PFSK-1 (cell line): Measurements from ENCODE around the gene TRMT1.

Experiments used
- FOXP2 ChIP-seq: optimal IDR thresholded peaks from 2 replicates; pipeline ENCODE3; 2011; ENCODE audit warnings: borderline replicate concordance, control low read depth, inconsistent platforms; ENCODE audit not compliant: insufficient read depth; ENCODE audit errors: extremely low read length, extremely low read depth
- POLR2AphosphoS5 ChIP-seq: IDR thresholded peaks from 2 replicates; pipeline ENCODE4 v1.6.1; 2012; ENCODE audit warnings: low read depth, mild to moderate bottlenecking, control low read depth, low read length, moderate library complexity
- SIN3A ChIP-seq: IDR thresholded peaks from 2 replicates; pipeline ENCODE4 v1.6.1; 2012; ENCODE audit warnings: mild to moderate bottlenecking, low read length, moderate library complexity, borderline replicate concordance; ENCODE audit not compliant: insufficient read depth
- TAF1 ChIP-seq: IDR thresholded peaks from 2 replicates; pipeline ENCODE4 v1.6.1; 2012; ENCODE audit warnings: low read length, control low read depth, borderline replicate concordance; ENCODE audit not compliant: insufficient read depth
- TF ChIP-seq, protein P1 (sequence below), 2 experiments: IDR thresholded peaks; 2 replicates each; pipeline versions ENCODE4 v1.6.1 to v1.8.0; 2011 to 2012; ENCODE audit warnings: low read depth in 2 of 2, low read length in 2 of 2, control low read depth in 1 of 2, inconsistent platforms in 1 of 2, mild to moderate bottlenecking in 1 of 2, moderate library complexity in 1 of 2; ENCODE audit not compliant: insufficient read depth in 1 of 2

Gene TRMT1

DNA sequence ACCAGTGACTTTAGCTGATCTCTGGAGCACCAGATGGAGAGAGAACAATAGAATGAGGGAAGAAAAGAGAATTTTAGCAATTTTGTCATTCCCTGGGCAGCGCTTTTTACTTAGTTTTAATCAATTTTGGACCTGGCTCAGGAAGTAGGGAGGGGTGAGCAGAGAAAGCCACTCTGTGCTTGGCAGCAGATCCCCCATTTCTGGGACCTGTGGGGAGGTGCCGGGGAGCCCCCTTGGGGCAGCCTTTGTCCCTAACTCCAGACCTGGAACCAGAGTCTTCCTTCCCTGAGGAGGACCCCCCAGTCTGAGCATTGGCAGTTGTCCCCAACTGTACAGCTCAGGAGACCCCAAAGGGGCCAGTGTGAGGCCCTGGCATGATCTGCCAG lies 24.4 kb downstream of the TRMT1 start:
- TF ChIP-seq FOXP2 (no peak), SIN3A (no peak), POLR2AphosphoS5 (no peak), TAF1 (no peak)
- TF ChIP-seq, protein P1, sequence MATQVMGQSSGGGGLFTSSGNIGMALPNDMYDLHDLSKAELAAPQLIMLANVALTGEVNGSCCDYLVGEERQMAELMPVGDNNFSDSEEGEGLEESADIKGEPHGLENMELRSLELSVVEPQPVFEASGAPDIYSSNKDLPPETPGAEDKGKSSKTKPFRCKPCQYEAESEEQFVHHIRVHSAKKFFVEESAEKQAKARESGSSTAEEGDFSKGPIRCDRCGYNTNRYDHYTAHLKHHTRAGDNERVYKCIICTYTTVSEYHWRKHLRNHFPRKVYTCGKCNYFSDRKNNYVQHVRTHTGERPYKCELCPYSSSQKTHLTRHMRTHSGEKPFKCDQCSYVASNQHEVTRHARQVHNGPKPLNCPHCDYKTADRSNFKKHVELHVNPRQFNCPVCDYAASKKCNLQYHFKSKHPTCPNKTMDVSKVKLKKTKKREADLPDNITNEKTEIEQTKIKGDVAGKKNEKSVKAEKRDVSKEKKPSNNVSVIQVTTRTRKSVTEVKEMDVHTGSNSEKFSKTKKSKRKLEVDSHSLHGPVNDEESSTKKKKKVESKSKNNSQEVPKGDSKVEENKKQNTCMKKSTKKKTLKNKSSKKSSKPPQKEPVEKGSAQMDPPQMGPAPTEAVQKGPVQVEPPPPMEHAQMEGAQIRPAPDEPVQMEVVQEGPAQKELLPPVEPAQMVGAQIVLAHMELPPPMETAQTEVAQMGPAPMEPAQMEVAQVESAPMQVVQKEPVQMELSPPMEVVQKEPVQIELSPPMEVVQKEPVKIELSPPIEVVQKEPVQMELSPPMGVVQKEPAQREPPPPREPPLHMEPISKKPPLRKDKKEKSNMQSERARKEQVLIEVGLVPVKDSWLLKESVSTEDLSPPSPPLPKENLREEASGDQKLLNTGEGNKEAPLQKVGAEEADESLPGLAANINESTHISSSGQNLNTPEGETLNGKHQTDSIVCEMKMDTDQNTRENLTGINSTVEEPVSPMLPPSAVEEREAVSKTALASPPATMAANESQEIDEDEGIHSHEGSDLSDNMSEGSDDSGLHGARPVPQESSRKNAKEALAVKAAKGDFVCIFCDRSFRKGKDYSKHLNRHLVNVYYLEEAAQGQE (IDR thresholded peaks at IDR 0.05; ENCODE audit: insufficient read depth in 1 of 2, low read depth in 2 of 2, low read length in 2 of 2), result no peak

DNA sequence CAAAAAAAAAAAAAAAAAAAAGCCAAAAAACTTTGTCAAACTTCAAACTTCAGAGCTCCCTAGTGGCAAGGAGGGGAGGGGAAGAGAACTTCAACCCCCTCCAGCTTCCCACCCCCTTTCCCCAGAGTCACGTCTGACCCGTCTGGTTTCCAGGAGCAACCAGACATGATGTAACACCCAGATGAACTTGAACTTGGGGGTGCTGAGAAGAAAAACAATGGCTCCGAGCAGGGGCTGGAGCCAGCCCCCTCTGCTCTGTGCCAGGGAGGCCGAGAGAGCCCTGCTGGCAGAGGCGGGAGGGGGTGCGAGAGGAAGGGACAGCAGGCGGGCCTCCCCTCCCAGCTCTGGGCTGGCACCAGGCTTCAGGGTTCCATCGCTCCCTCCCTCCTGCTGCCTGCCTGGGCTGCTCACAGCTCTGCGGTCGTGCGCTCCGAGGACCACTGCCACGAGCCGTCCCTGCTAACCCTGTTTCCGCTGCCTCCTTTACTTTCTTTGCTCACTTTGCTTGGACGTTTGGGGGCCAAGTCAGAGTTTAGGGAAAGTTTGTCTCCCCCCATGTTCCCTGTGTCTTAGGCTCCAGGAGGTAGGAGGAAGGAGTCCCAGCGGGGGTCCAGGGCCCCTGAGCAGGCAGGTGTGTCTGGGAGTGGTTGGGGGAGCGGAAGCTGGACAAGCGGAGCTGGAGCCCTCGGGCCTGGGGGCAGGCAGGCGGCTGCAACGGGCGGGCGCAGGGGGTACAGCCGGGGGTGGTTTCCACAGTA lies 25.0 kb downstream of the TRMT1 start:
- TF ChIP-seq FOXP2, result no peak
- TF ChIP-seq TAF1, result no peak
- TF ChIP-seq POLR2AphosphoS5, result no peak
- TF ChIP-seq, protein P1 (IDR thresholded peaks at IDR 0.05; ENCODE audit: insufficient read depth in 1 of 2, low read depth in 2 of 2, low read length in 2 of 2), result no peak
- TF ChIP-seq SIN3A, result no peak

DNA sequence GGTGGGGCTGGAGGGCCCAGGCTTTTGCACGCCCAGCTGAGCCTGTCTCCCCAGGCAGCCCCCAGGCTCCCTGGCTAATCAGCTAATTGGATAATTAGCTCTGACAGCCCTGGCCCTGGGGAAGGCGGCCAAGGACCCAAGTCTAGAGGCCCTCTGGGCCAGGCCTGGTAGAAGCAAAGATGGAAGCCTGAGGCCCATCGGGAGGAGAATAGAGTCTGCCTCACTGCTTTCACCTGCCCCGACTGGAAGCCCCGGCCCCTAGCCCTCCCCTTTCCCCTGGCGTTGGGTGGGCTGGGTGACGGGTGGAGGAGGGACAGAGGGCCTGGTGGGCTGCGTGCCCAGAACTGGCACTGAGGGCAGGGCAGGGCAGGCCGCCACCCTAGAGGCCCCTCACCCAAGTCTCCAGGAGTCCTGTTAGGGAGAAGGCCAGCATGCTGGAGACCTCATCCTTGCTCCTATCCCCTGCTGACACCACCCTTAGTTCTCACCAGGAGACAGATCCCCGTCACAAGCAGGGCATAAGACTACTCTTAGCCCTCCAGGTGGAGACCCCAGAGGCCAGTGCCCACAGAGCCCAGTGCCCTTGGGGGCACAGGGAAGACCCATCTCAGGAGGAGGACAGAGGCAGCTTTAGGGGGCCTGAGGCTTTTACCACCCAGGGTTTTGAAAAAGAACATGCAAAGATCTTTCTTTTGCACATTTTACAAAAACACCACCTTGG lies 25.9 kb downstream of the TRMT1 start:
- no peak for TF ChIP-seq TAF1
- TF ChIP-seq, protein P1 (IDR thresholded peaks at IDR 0.05; ENCODE audit: insufficient read depth in 1 of 2, low read depth in 2 of 2, low read length in 2 of 2), result no peak
- no peak for TF ChIP-seq POLR2AphosphoS5
- TF ChIP-seq SIN3A, result no peak
- no peak for TF ChIP-seq FOXP2

DNA sequence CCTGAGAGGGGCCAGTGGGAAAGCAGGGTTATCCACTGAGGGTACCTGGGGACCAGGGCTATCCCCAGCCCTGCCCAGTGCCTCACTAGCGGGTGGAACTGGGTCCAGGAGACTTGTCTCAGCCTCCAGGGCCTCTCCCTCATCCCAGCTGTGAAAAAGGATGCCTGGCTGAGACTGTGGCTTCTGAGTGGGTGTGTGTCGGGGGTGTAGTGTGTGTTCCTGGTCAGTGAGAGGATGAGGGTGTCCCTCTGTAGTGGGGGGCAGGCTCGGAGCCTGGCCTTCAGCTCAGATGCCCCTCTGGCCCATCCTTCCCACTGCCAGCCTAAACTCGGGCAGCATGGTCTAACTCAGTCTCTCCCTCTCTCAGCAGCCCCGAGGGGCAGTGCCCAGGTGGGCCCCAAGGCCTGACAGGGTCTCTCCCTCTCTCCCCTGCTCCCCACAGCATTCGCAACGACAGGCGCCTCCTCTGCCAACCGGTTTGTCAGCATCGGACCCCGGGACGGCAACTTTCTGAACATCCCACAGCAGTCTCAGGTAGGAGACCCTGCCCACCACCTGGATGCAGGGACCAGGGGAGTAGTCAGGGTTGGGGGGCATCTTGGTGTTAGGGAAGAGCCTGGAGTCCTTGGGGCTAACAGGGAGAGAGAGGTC lies 26.6 kb downstream of the TRMT1 start:
- TF ChIP-seq TAF1 (no peak), FOXP2 (no peak), SIN3A (no peak), POLR2AphosphoS5 (no peak)
- TF ChIP-seq, protein P1 (IDR thresholded peaks at IDR 0.05; ENCODE audit: insufficient read depth in 1 of 2, low read depth in 2 of 2, low read length in 2 of 2), result no peak
